ENCODE results near the gene PGGT1B. TPM values are rescaled to one million over a fixed set of nuclear protein-coding genes. Genes with fewer than 3 reads are reported as not detected.
A peak's percentile ranks its signal among the peaks of the same experiment; 100 is the strongest.

The PGGT1B gene
- total and polyA plus RNA-seq, 2 donors (not counting 1 experiment from before 2014, with no cell fraction given), result 3.8 to 63.4 TPM

GRCh38 chr5:115214541-115214940 is 48.1 kb downstream of the PGGT1B start:
- Mint-ChIP-seq H3K4me1 (peaks cover 5% of the 10 kb centered on the region), H3K9me3 (ENCODE audit: insufficient read depth) (no peaks in the 10 kb centered on the region), H3K27ac (no peak overlapping the region), H3K27me3 (no peaks in the 10 kb centered on the region), H3K4me3 (no peak overlapping the region)
- Histone ChIP-seq H4K20me1 (ENCODE audit: control insufficient read depth, insufficient read depth, low read length, poor library complexity, severe bottlenecking) (peaks cover 7% of the 10 kb centered on the region), H3K27ac (ENCODE audit: low read length in 2 of 2) (no peak overlapping the region), H2AFZ (ENCODE audit: insufficient read depth, low read depth, low read length, poor library complexity, severe bottlenecking) (no peak overlapping the region), H3K9ac (ENCODE audit: low read length) (no peak overlapping the region), H3K36me3 (replicated peaks in 1 of 2; ENCODE audit: control extremely low read depth in 1 of 2, control insufficient read depth in 1 of 2, extremely low read depth in 1 of 2, insufficient read depth in 2 of 2, low read length in 1 of 2) (peaks cover 4 to 33% of the 10 kb centered on the region in 2 experiments), H3K79me2 (ENCODE audit: control insufficient read depth, insufficient read depth, low read length) (no peaks in the 10 kb centered on the region), H3K4me2 (replicated peaks; ENCODE audit: low read depth, low read length, poor library complexity, severe bottlenecking) (no peak overlapping the region), H3K9me3 (ENCODE audit: control extremely low read depth in 1 of 3, control insufficient read depth in 2 of 3, insufficient read depth in 1 of 3, low read length in 2 of 3) (no peaks in the 10 kb centered on the region), H3K27me3 (replicated peaks in 1 of 4; ENCODE audit: control extremely low read depth in 1 of 4, control insufficient read depth in 3 of 4, insufficient read depth in 4 of 4, low read length in 3 of 4) (no peaks in the 10 kb centered on the region), H3K4me1 (ENCODE audit: control insufficient read depth in 2 of 2, insufficient read depth in 2 of 2, low read length in 2 of 2) (peaks cover 0 to 6% of the 10 kb centered on the region in 2 donors), H3K4me3 (ENCODE audit: control extremely low read depth in 1 of 5, extremely low read depth in 1 of 5, insufficient read depth in 1 of 5, low read depth in 2 of 5, low read length in 4 of 5) (no peak overlapping the region)
- ChIA-PET POLR2A (no interaction called here), CTCF (interaction anchor here (1.3 to 2.1 kb wide), 2 partner anchors 24 to 117 kb away, joined by 3 to 5 read pairs; no protein-coding TSS in a partner anchor)
- ATAC-seq (ENCODE audit: low read depth) (no peak), DNase-seq (no peak)
- no peak for TF ChIP-seq EZH2 (IDR thresholded peaks at IDR 0.05; ENCODE audit: borderline replicate concordance, insufficient read depth, low read depth, low read length, poor library complexity, severe bottlenecking)
- no peak for TF ChIP-seq CTCF (IDR thresholded peaks at IDR 0.05)
- WGBS (ENCODE audit: insufficient coverage), result no CpG with 5 or more reads among the region's 1 CpG
- intact Hi-C loops (cut with micrococcal nuclease), result no loop called here

- intact Hi-C loops (cut with micrococcal nuclease), result loop anchor here (1.0 to 5.0 kb wide), 5 partner anchors 38 to 417 kb away; partner anchors contain the start of genes PGGT1B, TMED7 and TRIM36
- H3K9ac ChIP-seq (ENCODE audit: low read length), result no peak overlapping the region
- ChIA-PET CTCF (interaction anchor here (0.8 to 1.4 kb wide), 3 partner anchors 28 to 111 kb away, joined by 3 to 5 read pairs (median 4); no protein-coding TSS in a partner anchor), POLR2A (no interaction called here)
- peaks cover 4 to 7% of the 10 kb centered on the region in 2 experiments for H3K36me3 ChIP-seq (replicated peaks in 1 of 2; ENCODE audit: control extremely low read depth in 1 of 2, control insufficient read depth in 1 of 2, extremely low read depth in 1 of 2, insufficient read depth in 2 of 2, low read length in 1 of 2)
- Mint-ChIP-seq H3K27me3 (no peaks in the 10 kb centered on the region), H3K4me3 (peak overlapping the region; percentile 70), H3K27ac (peak overlapping the region; percentile 74), H3K4me1 (peaks cover 19% of the 10 kb centered on the region), H3K9me3 (ENCODE audit: insufficient read depth) (no peaks in the 10 kb centered on the region)
- H3K27me3 ChIP-seq (replicated peaks in 1 of 4; ENCODE audit: control extremely low read depth in 1 of 4, control insufficient read depth in 3 of 4, insufficient read depth in 4 of 4, low read length in 3 of 4), result no peaks in the 10 kb centered on the region
- peak; percentile 91 for DNase-seq
- H4K20me1 ChIP-seq (ENCODE audit: control insufficient read depth, insufficient read depth, low read length, poor library complexity, severe bottlenecking), result no peaks in the 10 kb centered on the region
- peaks cover 10 to 20% of the 10 kb centered on the region in 2 donors for H3K4me1 ChIP-seq (ENCODE audit: control insufficient read depth in 2 of 2, insufficient read depth in 2 of 2, low read length in 2 of 2)
- H3K9me3 ChIP-seq (ENCODE audit: control extremely low read depth in 1 of 3, control insufficient read depth in 2 of 3, insufficient read depth in 1 of 3, low read length in 2 of 3), result no peaks in the 10 kb centered on the region
- no peak overlapping the region for H3K4me3 ChIP-seq (ENCODE audit: control extremely low read depth in 1 of 5, extremely low read depth in 1 of 5, insufficient read depth in 1 of 5, low read depth in 2 of 5, low read length in 4 of 5)
- H3K79me2 ChIP-seq (ENCODE audit: control insufficient read depth, insufficient read depth, low read length), result no peaks in the 10 kb centered on the region
- WGBS (ENCODE audit: insufficient coverage), result 0% methylated on average over 1 of the region's 3 CpGs
- peak; percentile 97 for ATAC-seq (ENCODE audit: low read depth)
- no peak overlapping the region for H2AFZ ChIP-seq (ENCODE audit: insufficient read depth, low read depth, low read length, poor library complexity, severe bottlenecking)
- peak overlapping the region in 1 of 2 donors; percentile 39 for H3K27ac ChIP-seq (ENCODE audit: low read length in 2 of 2)
- no peak overlapping the region for H3K4me2 ChIP-seq (replicated peaks; ENCODE audit: low read depth, low read length, poor library complexity, severe bottlenecking)
- TF ChIP-seq CTCF (IDR thresholded peaks at IDR 0.05), result no peak
- no peak for TF ChIP-seq EZH2 (IDR thresholded peaks at IDR 0.05; ENCODE audit: borderline replicate concordance, insufficient read depth, low read depth, low read length, poor library complexity, severe bottlenecking)
Observed at GRCh38 chr5:115209279-115209678, 53.4 kb downstream of the PGGT1B start.

Data from B cell (primary cell).